GM19467 (cell line): Measurements from ENCODE around the gene SUB1.

Source experiments
- ATAC-seq: cut with Tn5 transposase; IDR thresholded peaks from one replicate; pipeline ENCODE4 v1.9.1; 2021; ENCODE audit warnings: mild to moderate bottlenecking, moderate library complexity; ENCODE audit not compliant: unreplicated experiment

SUB1 gene

GRCh38 chr5:32639943-32640342 lies 54.6 kb downstream of the SUB1 start:
- ATAC-seq, result no peak

DNA sequence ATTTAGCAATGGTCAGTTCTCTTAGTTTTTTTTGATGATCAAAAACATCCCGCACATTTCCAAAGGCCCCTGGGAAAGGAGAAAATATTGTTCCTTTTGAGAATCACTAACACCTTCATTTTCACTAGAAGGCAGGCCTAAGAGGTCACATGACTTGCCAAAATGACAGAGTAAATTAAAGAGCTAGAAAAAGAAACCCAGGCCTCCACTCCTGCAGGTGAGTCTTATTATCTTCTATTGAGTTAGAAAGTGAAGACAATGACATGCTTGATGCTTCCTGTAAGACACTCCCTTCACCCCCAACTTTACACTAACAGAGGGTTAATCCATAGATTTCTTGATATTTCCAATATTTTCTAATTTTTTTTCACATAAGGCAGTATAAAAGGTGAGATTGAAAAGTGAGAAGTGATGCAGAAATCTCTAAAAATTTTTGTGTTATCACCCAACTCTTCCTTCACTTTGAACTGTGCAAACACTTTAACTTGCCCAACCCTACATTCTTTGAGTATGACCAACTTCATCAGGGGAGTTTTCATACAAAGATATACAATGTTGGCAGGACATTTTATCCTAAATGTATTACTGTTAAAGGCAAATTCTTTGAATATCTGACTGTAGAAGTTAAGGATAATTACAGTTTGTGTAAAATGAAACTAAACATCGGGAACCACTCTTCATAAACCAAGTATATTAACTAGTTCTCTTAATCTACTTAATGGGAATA lies 57.1 kb downstream of the SUB1 start:
- ATAC-seq, result no peak

DNA sequence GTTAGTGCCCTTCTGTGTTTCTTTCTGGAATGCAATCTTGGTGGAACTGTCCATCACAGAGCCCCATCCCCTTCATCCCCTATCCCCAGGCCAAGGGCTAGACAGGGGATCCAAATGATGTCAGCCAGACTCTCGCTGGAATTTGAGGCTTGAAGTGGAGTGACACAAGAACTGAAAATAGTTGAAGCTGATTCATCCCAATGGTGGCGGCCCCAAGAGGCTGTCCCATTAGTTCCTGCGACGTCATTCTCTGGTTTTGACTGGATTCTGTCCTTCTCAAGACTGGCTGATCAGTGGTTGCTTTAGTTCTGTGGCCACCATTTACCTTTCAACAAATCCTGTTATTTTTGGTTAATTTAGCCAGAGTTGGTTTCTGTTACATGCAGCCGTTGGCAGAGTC lies 59.9 kb downstream of the SUB1 start:
- ATAC-seq, result no peak

GRCh38 chr5:32646061-32646969 lies 61.0 kb downstream of the SUB1 start:
- ATAC-seq, result no peak

- no peak for ATAC-seq
These were observed 65.7 kb downstream of the SUB1 start for GRCh38 chr5:32651088-32651487.

DNA sequence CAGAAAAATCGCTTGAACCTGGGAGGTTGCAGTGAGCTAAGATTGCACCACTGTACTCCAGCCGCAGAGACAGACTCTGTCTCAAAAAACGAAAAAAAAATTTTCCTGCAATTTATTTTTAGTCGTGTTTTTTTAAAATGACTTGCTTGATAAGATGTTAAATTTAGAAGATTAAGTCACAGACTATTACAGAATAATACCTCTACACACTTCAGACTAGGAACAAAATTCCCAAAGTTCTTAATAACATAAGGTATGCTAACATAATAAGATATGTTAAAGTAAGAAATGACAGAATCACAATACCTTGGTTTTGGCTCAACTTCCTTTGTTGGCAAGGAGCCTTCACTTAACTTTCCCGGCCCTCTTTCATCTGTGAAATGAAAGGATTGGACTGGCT lies 66.3 kb downstream of the SUB1 start:
- ATAC-seq, result no peak
